ENCODE results near the gene LONP2.

- TF ChIP-seq CTCF (IDR thresholded peaks at IDR 0.05) (no peak), POLR2A (IDR thresholded peaks at IDR 0.05) (no peak)
Measured at GRCh38 chr16:48220891-48221290, 23.2 kb upstream of the LONP2 start.
